SKM-1 (cell line): ENCODE data around the gene ERVK3-1.
"Not testable (repeated sequence)": the region's sequence is repeated elsewhere in the genome, so short reads cannot be mapped to it uniquely, and the experiment has no call there.

Experiments used
- DNase-seq: peaks from one replicate; lab custom pipeline; 2025; ENCODE audit not compliant: unreplicated experiment; lab: John Stamatoyannopoulos, UW

Gene ERVK3-1

GRCh38 chr19:58305065-58305931, at the start of gene ERVK3-1:
Gene ERVK3-1, plus strand, starts transcription at chr19:58305377. Its CDS starts 6,792 bp downstream, at chr19:58312169.
- DNase-seq: peak; percentile 74

DNA sequence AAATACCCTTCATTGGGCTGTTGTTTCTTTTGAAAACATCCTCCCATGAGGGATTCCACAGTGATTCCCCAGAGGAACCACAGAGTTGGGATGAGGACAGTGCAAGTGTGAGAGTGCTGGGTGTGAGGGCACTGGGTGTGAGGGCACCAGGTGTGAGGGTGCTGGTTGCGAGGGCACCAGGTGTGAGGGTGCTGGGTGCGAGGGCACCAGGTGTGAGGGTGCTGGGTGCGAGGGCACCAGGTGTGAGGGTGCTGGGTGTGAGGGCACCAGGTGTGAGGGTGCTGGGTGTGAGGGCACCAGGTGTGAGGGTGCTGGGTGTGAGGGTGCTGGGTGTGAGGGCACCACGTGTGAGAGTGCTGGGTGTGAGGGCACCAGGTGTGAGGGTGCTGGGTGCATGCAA, 46.9 kb upstream of the ERVK3-1 start:
- DNase-seq: not testable (repeated sequence)

DNA sequence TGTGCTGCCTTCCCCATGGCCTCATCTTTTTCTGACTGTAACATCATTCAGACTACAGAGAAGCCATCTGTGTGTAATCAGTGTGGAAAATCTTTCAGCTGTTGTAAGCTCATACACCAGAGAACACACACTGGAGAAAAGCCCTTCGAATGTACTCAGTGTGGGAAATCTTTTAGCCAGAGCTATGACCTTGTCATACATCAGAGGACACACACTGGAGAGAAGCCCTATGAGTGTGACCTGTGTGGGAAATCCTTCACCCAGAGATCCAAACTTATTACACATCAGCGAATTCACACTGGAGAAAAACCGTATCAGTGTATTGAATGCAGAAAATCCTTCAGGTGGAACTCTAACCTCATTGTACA, 43.6 kb upstream of the ERVK3-1 start:
- DNase-seq: no peak

DNA sequence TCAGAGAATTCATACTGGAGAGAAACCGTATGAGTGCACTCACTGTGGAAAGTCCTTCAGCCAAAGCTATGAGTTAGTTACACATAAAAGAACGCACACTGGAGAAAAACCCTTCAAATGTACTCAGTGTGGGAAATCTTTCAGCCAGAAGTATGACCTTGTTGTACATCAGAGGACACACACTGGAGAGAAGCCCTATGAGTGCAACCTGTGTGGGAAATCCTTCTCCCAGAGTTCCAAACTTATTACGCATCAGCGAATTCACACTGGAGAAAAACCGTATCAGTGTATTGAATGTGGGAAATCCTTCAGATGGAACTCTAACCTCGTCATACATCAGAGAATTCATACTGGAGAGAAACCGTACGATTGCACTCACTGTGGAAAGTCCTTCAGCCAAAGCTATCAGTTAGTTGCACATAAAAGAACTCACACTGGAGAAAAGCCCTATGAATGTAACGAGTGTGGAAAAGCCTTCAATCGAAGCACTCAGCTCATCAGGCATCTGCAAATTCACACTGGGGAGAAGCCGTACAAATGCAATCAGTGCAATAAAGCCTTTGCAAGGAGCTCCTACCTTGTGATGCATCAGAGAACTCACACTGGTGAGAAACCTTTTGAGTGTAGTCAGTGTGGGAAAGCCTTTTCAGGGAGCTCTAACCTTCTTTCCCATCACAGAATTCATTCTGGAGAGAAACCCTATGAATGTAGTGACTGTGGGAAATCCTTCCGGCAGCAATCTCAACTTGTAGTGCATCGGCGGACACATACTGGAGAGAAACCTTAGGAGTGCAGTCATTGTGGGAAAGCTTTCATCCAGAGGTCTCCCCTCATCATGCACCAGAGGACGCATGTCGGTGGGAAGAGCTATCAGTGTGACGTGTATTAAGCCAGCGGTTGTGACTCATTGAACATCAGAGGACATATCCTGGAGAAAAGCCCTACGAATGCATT, 42.9 kb upstream of the ERVK3-1 start:
- DNase-seq: no peak

- DNase-seq: no peak
These were observed 42.3 kb upstream of the ERVK3-1 start for GRCh38 chr19:58262922-58263296.

GRCh38 chr19:58265100-58265499, 40.1 kb upstream of the ERVK3-1 start:
- DNase-seq: no peak

GRCh38 chr19:58268344-58268743, 36.8 kb upstream of the ERVK3-1 start:
- DNase-seq: no peak

DNA sequence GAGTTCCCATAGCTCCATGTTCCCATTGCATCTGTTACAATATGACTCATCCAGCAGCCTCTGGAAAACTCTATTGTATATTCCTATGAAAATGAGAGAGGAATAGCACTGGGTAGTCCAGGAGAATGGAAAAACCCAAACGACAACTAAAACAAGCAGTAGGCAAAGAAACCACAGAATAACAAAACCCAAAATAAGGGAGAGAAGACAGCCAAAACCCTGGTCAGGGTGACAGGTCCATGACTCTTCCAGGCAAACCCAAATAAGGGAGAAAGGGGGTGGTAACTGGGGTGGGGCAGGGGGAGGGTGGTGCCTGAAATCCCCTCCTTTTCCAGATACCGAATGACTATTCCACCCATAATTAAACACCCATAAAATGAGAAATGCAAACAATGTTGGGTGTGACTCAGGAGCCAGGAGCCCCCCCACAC, 30.4 kb upstream of the ERVK3-1 start:
- no peak for DNase-seq

- no peak for DNase-seq
These were observed 29.6 kb upstream of the ERVK3-1 start for GRCh38 chr19:58275564-58275963.

DNA sequence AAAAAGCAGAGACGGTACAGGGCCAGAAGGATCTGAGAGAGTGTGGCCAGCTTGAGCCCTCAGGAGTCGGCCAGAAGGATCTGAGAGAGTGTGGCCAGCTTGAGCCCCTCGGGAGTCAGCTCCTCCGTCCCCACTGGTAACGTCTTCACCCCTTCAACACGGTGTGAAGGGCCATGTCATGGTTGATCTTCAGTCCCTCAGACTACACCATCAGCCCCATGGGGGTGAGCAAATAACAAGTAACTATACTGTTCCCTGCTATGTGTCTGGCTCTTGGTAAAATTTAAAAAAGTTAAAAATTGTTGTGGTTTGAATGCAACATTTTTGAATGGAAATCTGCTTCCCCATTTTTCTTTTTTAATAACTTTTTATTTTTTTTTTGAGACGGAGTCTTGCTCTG, 28.0 kb upstream of the ERVK3-1 start:
- no peak for DNase-seq

DNA sequence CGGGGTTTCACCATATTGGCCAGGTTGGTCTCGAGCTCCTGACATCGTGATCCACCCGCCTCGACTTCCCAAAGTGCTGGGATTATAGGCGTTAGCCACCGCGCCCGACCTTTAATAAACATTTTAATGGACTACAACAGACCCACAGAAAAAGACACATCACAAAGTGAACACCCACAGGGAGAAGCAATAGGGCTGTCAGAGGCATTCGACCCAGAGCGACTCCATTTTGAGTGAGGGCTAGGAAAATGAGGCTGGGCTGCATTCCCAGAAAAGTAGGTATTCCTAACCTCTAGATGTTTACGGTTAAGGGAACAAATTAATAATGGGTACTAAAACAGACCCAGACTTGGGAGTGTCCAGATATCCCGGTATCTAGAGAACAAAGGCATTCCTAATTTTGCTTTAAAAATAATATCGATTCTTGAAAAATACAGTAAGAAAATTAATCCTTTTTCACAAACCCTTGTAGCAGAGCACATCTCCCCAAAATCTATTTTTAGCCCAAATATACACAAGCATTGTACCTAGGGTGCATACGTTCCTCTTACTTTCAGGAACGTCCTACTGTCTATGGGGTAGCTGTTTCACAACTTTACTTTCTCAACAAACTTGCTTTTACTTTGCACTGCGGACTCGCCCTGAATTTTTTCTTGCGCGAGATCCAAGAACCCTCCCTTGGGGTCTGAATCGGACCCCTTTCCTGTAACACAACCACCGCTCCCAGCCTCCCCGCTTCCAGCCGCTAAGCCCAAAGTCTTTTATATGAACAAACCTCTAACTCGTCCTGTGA, 27.2 kb upstream of the ERVK3-1 start:
- DNase-seq: no peak

GRCh38 chr19:58278541-58279041, 26.6 kb upstream of the ERVK3-1 start, which contains the start of gene ZNF8:
Gene ZNF8, plus strand, starts transcription at chr19:58278955. Its CDS starts 127 bp downstream, at chr19:58279082.
- DNase-seq: peak; percentile 74

- DNase-seq: no peak
These were observed 25.9 kb upstream of the ERVK3-1 start for GRCh38 chr19:58279042-58279924.

DNA sequence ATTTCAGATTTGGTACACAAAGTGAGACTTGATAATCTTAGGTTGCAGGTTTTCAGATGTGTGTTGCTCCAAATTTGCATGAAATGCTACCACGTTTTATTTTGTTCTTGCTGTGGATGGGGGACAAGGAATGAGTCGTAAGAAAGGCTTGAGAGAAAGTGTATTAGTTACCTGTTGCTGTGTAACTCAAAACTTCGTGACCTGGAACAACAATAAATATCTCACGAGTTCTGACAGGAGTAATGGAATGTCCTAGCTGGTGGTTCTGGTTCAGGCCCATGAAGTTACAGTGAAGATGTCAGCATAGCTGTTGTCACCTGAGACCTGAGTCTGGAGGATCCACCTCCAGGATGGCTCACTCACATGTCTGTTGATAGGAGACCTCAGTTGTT, 25.3 kb upstream of the ERVK3-1 start:
- no peak for DNase-seq

DNA sequence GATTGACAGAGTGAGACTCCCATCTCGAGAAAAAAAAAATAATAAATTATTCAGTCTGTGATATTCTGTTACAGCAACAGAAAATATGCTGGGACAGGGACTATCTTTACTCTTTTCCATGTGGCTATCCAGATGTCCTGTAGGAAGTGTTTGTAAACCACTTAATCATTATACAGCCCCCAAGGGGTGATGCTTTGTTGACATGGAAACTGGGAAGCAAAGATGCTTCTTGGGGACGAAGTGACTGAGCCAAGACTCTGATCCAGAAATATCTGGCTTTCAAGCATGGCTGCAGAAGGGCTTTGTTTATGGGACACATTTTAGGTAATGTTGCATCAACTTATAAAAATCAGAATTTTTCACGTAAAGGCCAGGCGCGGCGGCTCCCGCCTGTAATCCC, 21.0 kb upstream of the ERVK3-1 start:
- no peak for DNase-seq

DNA sequence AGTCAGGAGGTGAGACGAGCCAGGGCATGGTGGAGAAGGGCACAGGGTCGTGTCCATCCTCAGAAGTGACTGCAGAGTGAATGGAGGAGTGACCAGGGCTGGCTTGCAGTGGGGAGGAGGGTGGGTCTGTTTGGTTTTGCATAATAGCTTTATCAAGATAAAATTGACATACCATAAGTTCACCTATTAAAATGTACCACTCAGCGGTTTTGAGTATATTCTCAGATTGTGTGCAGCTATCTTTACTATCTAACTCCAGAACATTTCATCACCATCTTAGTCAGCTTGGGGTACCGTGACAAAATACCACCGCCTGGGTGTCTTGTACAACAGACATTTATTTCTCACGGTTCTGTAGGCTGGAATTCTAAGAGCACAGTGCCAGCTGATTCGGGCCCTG, 13.2 kb upstream of the ERVK3-1 start:
- no peak for DNase-seq

- DNase-seq: no peak
These were observed 10.3 kb upstream of the ERVK3-1 start for GRCh38 chr19:58294743-58295374.

- no peak for DNase-seq
These were observed 9.1 kb upstream of the ERVK3-1 start for GRCh38 chr19:58296104-58296503.

DNA sequence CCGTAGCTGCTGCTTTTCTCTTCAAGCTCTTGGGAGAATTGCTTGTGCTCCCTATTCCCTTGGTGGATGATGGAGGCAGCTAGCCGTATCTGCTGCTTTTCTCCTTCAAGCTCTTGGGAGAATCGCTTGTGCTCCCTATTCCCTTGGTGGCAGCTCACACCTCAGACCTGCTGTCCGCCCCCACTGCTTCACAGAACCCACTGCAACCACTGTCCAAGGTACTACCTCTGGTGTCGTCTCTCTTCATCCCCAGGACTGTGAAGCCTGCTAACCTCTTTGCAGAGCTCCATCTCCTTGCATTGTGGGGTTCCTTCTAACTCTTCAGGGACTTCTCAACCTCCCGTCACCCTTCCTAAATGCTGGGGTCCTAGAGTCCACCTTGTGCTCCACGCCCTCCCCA, 4.6 kb upstream of the ERVK3-1 start:
- no peak for DNase-seq
